Gastrocnemius medialis (tissue), 4 donors: ENCODE measurements around the gene DMKN. TPM values are rescaled to one million over a fixed set of nuclear protein-coding genes. Genes with fewer than 3 reads are reported as not detected.
A peak's percentile ranks its signal among the peaks of the same experiment; 100 is the strongest.

Experiments
- ATAC-seq, 2 donors: fragments of 150-250 bp; one replicate each; pipeline ENCODE4 v1.9.1; 2016
- DNase-seq, 2 donors: peaks; one replicate each; pipeline ENCODE4 v3.0.0-alpha.2; 2019
- H3K27ac ChIP-seq, 4 donors: fragments of 200-600 bp; sonication (generic); 1 replicate in 1 of 4; 2 replicates in 3 of 4; pipeline ENCODE4 v1.5.1; 2016 to 2018; ENCODE audit warnings: mild to moderate bottlenecking in 2 of 4, moderate library complexity in 1 of 4
- H3K27me3 ChIP-seq, 3 donors: fragments of 200-600 bp; sonication (generic) in 2 of 3; 1 replicate in 1 of 3; 2 replicates in 2 of 3; pipeline versions ENCODE4 v1.5.1 to v1.6.0; 2016 to 2019; ENCODE audit warnings: mild to moderate bottlenecking in 1 of 3, moderate library complexity in 1 of 3
- H3K36me3 ChIP-seq, 2 donors: fragments of 200-600 bp; sonication (generic) in 1 of 2; one replicate each; pipeline ENCODE4 v1.5.1; 2017 to 2018
- H3K4me1 ChIP-seq, 2 donors: fragments of 200-600 bp; sonication (generic) in 1 of 2; one replicate each; pipeline ENCODE4 v1.5.1; 2016 to 2017; ENCODE audit warnings: mild to moderate bottlenecking in 2 of 2
- H3K4me3 ChIP-seq, 4 donors: fragments of 200-600 bp; sonication (generic) in 3 of 4; 1 replicate in 1 of 4; 2 replicates in 3 of 4; pipeline ENCODE4 v1.5.1; 2016 to 2019; ENCODE audit warnings: mild to moderate bottlenecking in 2 of 4
- H3K9me3 ChIP-seq, 3 donors: fragments of 200-600 bp; sonication (generic) in 2 of 3; 1 replicate in 1 of 3; 2 replicates in 2 of 3; pipeline ENCODE4 v1.5.1; 2016 to 2019
- POLR2A ChIP-seq, 2 donors: fragments of 450-650 bp; IDR thresholded peaks; one replicate each; pipeline ENCODE4 v1.6.1; 2017; ENCODE audit warnings: antibody characterized with exemption in 2 of 2, mild to moderate bottlenecking in 2 of 2, moderate library complexity in 2 of 2
- in situ Hi-C, 4 donors: fragments of 200-750 bp; cut with MboI; loops; one replicate each; pipeline versions ENCODE4 v1.15.0 to v1.8.0; 2017; ENCODE audit warnings: low sequenced_read_pairs in 4 of 4
- intact Hi-C: fragments of 100-400 bp; cut with DNase I; formaldehyde crosslinking; loops from one replicate; pipeline ENCODE4 v1.15.1; 2023; ENCODE audit warnings: low total_unique reads
- total RNA-seq, 4 donors: library from RNA; depleted of rRNA; stranded (reverse); fragments of >200 nt; gene quantifications; one replicate each; pipeline versions ENCODE4 v1.1.0 to v1.2.3, GENCODE V29; 2016
- TF ChIP-seq, protein P1 (sequence below), 5 experiments: fragments of 450-650 bp in 3 of 5; fragments of 200-600 bp in 2 of 5; sonication (generic) in 2 of 5; IDR thresholded peaks in 4 of 5; conservative IDR thresholded peaks in 1 of 5; 1 replicate in 4 of 5; 2 replicates in 1 of 5; pipeline ENCODE4 v1.5.1; 2016 to 2019; ENCODE audit warnings: antibody characterized with exemption in 5 of 5, mild to moderate bottlenecking in 3 of 5, moderate library complexity in 3 of 5

The DMKN gene
- total RNA-seq, 4 donors from 2014 or later: 0.89 TPM; not detected in 3

DNA sequence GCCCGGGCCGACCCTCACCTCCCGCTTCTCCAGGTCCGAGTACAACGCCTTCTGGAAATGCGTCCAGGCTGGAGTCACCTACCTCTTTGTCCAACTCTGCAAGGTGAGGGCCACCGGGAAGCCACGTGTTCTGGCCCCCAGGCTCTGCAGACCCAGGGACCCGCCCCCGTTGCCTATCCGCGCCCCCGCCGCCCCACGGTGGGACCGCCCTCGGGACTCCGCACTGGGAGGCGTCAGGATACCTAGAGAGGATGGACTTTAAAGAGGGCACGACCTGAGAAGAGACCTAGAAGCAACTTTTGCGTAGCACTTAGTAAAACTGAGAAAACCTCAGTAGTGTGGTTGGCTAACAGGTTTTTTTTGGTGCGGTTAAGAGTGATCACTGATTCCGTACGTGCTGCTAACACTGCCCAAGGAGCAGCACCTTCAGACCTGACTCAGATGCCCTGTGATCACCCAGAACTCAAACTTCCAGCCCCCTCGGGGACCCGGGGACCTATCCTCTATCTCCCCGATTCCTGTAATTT is 32.5 kb upstream of the DMKN start:
- peaks cover 0 to 11% of the 10 kb centered on the region in 2 donors for H3K36me3 ChIP-seq
- H3K27ac ChIP-seq: peak overlapping the region; percentile 80 to 89 (median 87)
- in situ Hi-C loops (loop anchor here in 2 of 4 donors (10.0 to 25.0 kb wide), 2 partner anchors 166 to 169 kb away; partner anchors contain the start of genes KMT2B (in 2 of the 2) and ZBTB32 (in 1 of the 2)), intact Hi-C loops (loop anchor here (1.0 to 2.0 kb wide), 6 partner anchors 66 to 385 kb away; partner anchors contain the start of genes HAUS5 and USF2)
- H3K4me3 ChIP-seq: peak overlapping the region; percentile 71 to 90 (median 80)
- no peak for DNase-seq
- H3K9me3 ChIP-seq: no peaks in the 10 kb centered on the region
- no peaks in the 10 kb centered on the region for H3K27me3 ChIP-seq
- TF ChIP-seq POLR2A (IDR thresholded peaks at IDR 0.05): no peak
- TF ChIP-seq, protein P1, sequence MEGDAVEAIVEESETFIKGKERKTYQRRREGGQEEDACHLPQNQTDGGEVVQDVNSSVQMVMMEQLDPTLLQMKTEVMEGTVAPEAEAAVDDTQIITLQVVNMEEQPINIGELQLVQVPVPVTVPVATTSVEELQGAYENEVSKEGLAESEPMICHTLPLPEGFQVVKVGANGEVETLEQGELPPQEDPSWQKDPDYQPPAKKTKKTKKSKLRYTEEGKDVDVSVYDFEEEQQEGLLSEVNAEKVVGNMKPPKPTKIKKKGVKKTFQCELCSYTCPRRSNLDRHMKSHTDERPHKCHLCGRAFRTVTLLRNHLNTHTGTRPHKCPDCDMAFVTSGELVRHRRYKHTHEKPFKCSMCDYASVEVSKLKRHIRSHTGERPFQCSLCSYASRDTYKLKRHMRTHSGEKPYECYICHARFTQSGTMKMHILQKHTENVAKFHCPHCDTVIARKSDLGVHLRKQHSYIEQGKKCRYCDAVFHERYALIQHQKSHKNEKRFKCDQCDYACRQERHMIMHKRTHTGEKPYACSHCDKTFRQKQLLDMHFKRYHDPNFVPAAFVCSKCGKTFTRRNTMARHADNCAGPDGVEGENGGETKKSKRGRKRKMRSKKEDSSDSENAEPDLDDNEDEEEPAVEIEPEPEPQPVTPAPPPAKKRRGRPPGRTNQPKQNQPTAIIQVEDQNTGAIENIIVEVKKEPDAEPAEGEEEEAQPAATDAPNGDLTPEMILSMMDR (IDR thresholded peaks at IDR 0.05 in 4 of 5, conservative IDR thresholded peaks at IDR 0.05 in 1 of 5): no peak
- H3K4me1 ChIP-seq: peaks cover 18 to 25% of the 10 kb centered on the region in 2 donors
- ATAC-seq: peak; percentile 15

DNA sequence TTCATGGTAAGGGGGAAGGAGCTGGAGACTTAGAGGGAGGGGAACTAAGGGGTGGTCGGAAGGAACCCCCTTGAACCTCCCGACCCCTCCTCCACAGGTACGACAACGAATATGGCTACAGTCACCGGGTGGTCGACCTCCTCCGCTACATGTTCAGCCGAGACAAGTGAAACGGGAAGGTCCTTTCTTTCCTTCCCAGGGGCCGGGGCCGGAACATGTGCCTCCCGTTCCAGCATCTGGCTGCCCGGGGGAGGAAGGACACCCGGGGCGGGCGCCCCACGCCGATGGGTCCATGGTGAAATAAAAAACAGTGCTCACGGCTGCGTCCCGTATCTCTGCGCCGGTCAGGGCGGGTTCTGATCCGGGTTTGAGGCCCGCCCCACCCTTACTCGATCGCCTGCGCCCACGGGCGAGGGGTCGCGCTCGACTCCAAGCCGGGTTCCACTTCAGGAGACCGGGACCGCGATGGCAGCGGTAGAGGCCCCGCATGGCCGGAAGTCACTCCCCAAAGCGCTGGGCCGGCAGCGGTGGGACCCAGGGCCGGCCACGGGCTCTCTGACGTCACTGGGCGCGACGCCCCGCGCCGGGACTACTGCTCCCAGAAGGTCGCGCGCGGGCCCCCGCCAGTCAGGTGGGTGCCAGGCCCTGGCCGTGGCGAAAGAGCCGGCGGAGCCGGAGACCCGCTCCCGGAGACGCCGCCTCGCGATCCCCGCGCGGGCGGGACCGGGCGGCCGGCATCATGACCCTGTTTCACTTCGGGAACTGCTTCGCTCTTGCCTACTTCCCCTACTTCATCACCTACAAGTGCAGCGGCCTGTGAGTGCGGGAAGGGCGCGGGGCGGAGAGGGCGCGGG is 31.8 kb upstream of the DMKN start, which contains the start of gene TMEM147:
Gene TMEM147 (plus strand): TSS at position 626 of the 854 bp plus-strand sequence. CDS start 114 bp downstream, at position 740.
- intact Hi-C loops (loop anchor here (1.0 to 2.0 kb wide), 6 partner anchors 67 to 386 kb away; partner anchors contain the start of genes HAUS5 and USF2), in situ Hi-C loops (loop anchor here in 2 of 4 donors (10.0 to 25.0 kb wide), 2 partner anchors 167 to 170 kb away; partner anchors contain the start of genes KMT2B (in 2 of the 2) and ZBTB32 (in 1 of the 2))
- Histone ChIP-seq H3K36me3 (peaks cover 0 to 11% of the 10 kb centered on the region in 2 donors), H3K4me1 (peaks cover 18 to 25% of the 10 kb centered on the region in 2 donors), H3K27me3 (no peaks in the 10 kb centered on the region), H3K4me3 (peak within 1 kb of the TSS; percentile 71 to 90 (median 80)), H3K27ac (peak within 1 kb of the TSS; percentile 80 to 89 (median 87)), H3K9me3 (no peaks in the 10 kb centered on the region)
- DNase-seq (peak; percentile 87), ATAC-seq (peak; percentile 91 to 92)
- TF ChIP-seq, protein P1 (IDR thresholded peaks at IDR 0.05 in 4 of 5, conservative IDR thresholded peaks at IDR 0.05 in 1 of 5): no peak
- peak; percentile 63 to 70 for TF ChIP-seq POLR2A (IDR thresholded peaks at IDR 0.05)

DNA sequence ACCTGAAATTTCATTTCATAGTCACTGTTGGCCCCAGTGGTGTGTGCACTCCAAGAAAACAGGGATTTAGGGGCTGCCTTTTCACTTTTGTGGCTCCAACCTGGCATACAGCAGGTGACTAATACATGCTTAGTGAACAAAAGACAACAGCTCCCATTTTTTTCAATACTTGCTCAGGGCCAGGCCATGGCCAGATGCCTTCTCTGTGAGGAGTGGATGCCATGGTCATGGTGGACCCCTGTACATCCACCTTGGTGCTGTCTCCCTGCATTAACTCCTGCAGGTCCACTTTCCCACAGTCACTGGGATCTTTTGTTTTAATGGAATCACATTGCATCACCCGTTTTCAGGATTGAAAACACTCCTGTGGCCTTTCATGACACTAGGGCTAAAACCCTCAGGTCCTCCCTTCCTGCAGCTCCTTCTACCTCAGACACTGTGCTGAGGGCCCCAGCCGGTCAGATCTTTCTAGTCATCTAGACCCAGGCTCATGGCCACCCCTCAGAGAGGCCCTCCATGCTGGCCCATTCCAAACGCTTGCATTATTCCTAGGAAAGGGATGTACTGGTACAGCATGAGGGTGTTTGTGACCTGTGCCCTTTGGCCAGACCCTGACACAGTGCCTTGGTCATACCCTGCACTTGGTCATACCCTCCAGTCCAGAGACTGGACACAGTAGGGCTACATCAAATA is 30.8 kb upstream of the DMKN start:
- Histone ChIP-seq H3K4me1 (peaks cover 18 to 24% of the 10 kb centered on the region in 2 donors), H3K27me3 (no peaks in the 10 kb centered on the region), H3K4me3 (peak overlapping the region; percentile 71 to 90 (median 80)), H3K27ac (peak overlapping the region; percentile 80 to 89 (median 87)), H3K36me3 (peaks cover 0 to 11% of the 10 kb centered on the region in 2 donors), H3K9me3 (no peaks in the 10 kb centered on the region)
- ATAC-seq: no peak
- in situ Hi-C loops: loop anchor here in 2 of 4 donors (10.0 to 25.0 kb wide), 2 partner anchors 168 to 171 kb away; partner anchors contain the start of genes KMT2B (in 2 of the 2) and ZBTB32 (in 1 of the 2)
- intact Hi-C loops: loop anchor here (2.0 kb wide), 3 partner anchors 101 to 387 kb away; partner anchors contain the start of gene USF2
- TF ChIP-seq POLR2A (IDR thresholded peaks at IDR 0.05): no peak
- TF ChIP-seq, protein P1 (IDR thresholded peaks at IDR 0.05 in 4 of 5, conservative IDR thresholded peaks at IDR 0.05 in 1 of 5): no peak
- DNase-seq: no peak
